ENCODE results near the gene ITPK1.

ITPK1 gene

GRCh38 chr14:92953526-92953925 lies 162.2 kb downstream of the ITPK1 start:
- Histone ChIP-seq H3K18ac (ENCODE audit: low read depth in 1 of 2, low read length in 2 of 2) (no peak overlapping the region), H3K36me3 (ENCODE audit: control insufficient read depth in 1 of 2, insufficient read depth in 2 of 2, low read depth in 1 of 2, low read length in 2 of 2) (peaks cover 23 to 52% of the 10 kb centered on the region in 2 experiments), H2AFZ (ENCODE audit: low read depth, low read length) (no peak overlapping the region), H3K4me1 (ENCODE audit: control insufficient read depth, insufficient read depth, low read depth, low read length) (peaks cover 3% of the 10 kb centered on the region), H3K23ac (ENCODE audit: low read length in 2 of 2) (no peak overlapping the region), H4K8ac (ENCODE audit: low read length) (no peak overlapping the region), H3K9me3 (ENCODE audit: control insufficient read depth, low read length) (no peaks in the 10 kb centered on the region), H4K91ac (ENCODE audit: low read length) (no peak overlapping the region), H3K27me3 (ENCODE audit: control insufficient read depth in 1 of 2, insufficient read depth in 1 of 2, low read length in 2 of 2) (no peaks in the 10 kb centered on the region), H3K27ac (ENCODE audit: low read length, poor library complexity, severe bottlenecking) (no peak overlapping the region), H3K79me1 (replicated peaks; ENCODE audit: low read length, poor library complexity, severe bottlenecking) (no peaks in the 10 kb centered on the region), H2BK12ac (ENCODE audit: low read length in 2 of 2) (no peak overlapping the region), H2BK5ac (ENCODE audit: low read depth, low read length, poor library complexity, severe bottlenecking) (no peak overlapping the region), H2AK5ac (ENCODE audit: low read length, severe bottlenecking) (no peak overlapping the region), H3K4ac (ENCODE audit: low read depth in 1 of 2, low read length in 2 of 2) (no peak overlapping the region), H2BK120ac (ENCODE audit: low read depth, low read length) (no peak overlapping the region), H3K14ac (ENCODE audit: low read length in 2 of 2) (no peak overlapping the region), H2BK15ac (ENCODE audit: low read depth, poor library complexity, severe bottlenecking) (no peak overlapping the region), H3K4me3 (ENCODE audit: insufficient read depth in 1 of 2, low read depth in 1 of 2, low read length in 2 of 2) (no peak overlapping the region), H3K4me2 (ENCODE audit: low read length, poor library complexity, severe bottlenecking) (no peak overlapping the region), H3K9ac (ENCODE audit: low read length) (no peak overlapping the region)
- 94% methylated on average over 6 of the region's 6 CpGs for WGBS
- no peak for DNase-seq

- no peaks in the 10 kb centered on the region for H3K27me3 ChIP-seq (ENCODE audit: control insufficient read depth in 1 of 2, insufficient read depth in 1 of 2, low read length in 2 of 2)
- H4K8ac ChIP-seq (ENCODE audit: low read length), result no peak overlapping the region
- DNase-seq, result no peak
- H3K14ac ChIP-seq (ENCODE audit: low read length in 2 of 2), result peak overlapping the region in 1 of 2 experiments; percentile 55
- H3K4ac ChIP-seq (ENCODE audit: low read depth in 1 of 2, low read length in 2 of 2), result no peak overlapping the region
- peaks cover 18 to 44% of the 10 kb centered on the region in 2 experiments for H3K36me3 ChIP-seq (ENCODE audit: control insufficient read depth in 1 of 2, insufficient read depth in 2 of 2, low read depth in 1 of 2, low read length in 2 of 2)
- no peak overlapping the region for H2BK12ac ChIP-seq (ENCODE audit: low read length in 2 of 2)
- no peak overlapping the region for H3K23ac ChIP-seq (ENCODE audit: low read length in 2 of 2)
- no peak overlapping the region for H3K4me2 ChIP-seq (ENCODE audit: low read length, poor library complexity, severe bottlenecking)
- H4K91ac ChIP-seq (ENCODE audit: low read length), result no peak overlapping the region
- H2BK15ac ChIP-seq (ENCODE audit: low read depth, poor library complexity, severe bottlenecking), result no peak overlapping the region
- H3K27ac ChIP-seq (ENCODE audit: low read length, poor library complexity, severe bottlenecking), result no peak overlapping the region
- H2BK120ac ChIP-seq (ENCODE audit: low read depth, low read length), result no peak overlapping the region
- no peaks in the 10 kb centered on the region for H3K79me1 ChIP-seq (replicated peaks; ENCODE audit: low read length, poor library complexity, severe bottlenecking)
- peaks cover 3% of the 10 kb centered on the region for H3K4me1 ChIP-seq (ENCODE audit: control insufficient read depth, insufficient read depth, low read depth, low read length)
- no peak overlapping the region for H2BK5ac ChIP-seq (ENCODE audit: low read depth, low read length, poor library complexity, severe bottlenecking)
- H3K4me3 ChIP-seq (ENCODE audit: insufficient read depth in 1 of 2, low read depth in 1 of 2, low read length in 2 of 2), result no peak overlapping the region
- 94% methylated on average over 31 of the region's 32 CpGs for WGBS
- no peak overlapping the region for H2AFZ ChIP-seq (ENCODE audit: low read depth, low read length)
- no peak overlapping the region for H3K9ac ChIP-seq (ENCODE audit: low read length)
- no peaks in the 10 kb centered on the region for H3K9me3 ChIP-seq (ENCODE audit: control insufficient read depth, low read length)
- no peak overlapping the region for H3K18ac ChIP-seq (ENCODE audit: low read depth in 1 of 2, low read length in 2 of 2)
- H2AK5ac ChIP-seq (ENCODE audit: low read length, severe bottlenecking), result no peak overlapping the region
Observed at GRCh38 chr14:92952481-92953298, 163.0 kb downstream of the ITPK1 start.

GRCh38 chr14:92951912-92952471 lies 163.7 kb downstream of the ITPK1 start:
- Histone ChIP-seq H2AFZ (ENCODE audit: low read depth, low read length) (no peak overlapping the region), H2AK5ac (ENCODE audit: low read length, severe bottlenecking) (no peak overlapping the region), H4K8ac (ENCODE audit: low read length) (no peak overlapping the region), H3K18ac (ENCODE audit: low read depth in 1 of 2, low read length in 2 of 2) (no peak overlapping the region), H3K4ac (ENCODE audit: low read depth in 1 of 2, low read length in 2 of 2) (no peak overlapping the region), H3K14ac (ENCODE audit: low read length in 2 of 2) (no peak overlapping the region), H3K79me1 (replicated peaks; ENCODE audit: low read length, poor library complexity, severe bottlenecking) (no peaks in the 10 kb centered on the region), H3K9ac (ENCODE audit: low read length) (no peak overlapping the region), H3K27ac (ENCODE audit: low read length, poor library complexity, severe bottlenecking) (no peak overlapping the region), H4K91ac (ENCODE audit: low read length) (no peak overlapping the region), H3K36me3 (ENCODE audit: control insufficient read depth in 1 of 2, insufficient read depth in 2 of 2, low read depth in 1 of 2, low read length in 2 of 2) (peaks cover 14 to 37% of the 10 kb centered on the region in 2 experiments), H3K27me3 (ENCODE audit: control insufficient read depth in 1 of 2, insufficient read depth in 1 of 2, low read length in 2 of 2) (no peaks in the 10 kb centered on the region), H3K23ac (ENCODE audit: low read length in 2 of 2) (no peak overlapping the region), H3K4me1 (ENCODE audit: control insufficient read depth, insufficient read depth, low read depth, low read length) (peaks cover 6% of the 10 kb centered on the region), H2BK15ac (ENCODE audit: low read depth, poor library complexity, severe bottlenecking) (no peak overlapping the region), H2BK5ac (ENCODE audit: low read depth, low read length, poor library complexity, severe bottlenecking) (no peak overlapping the region), H3K4me2 (ENCODE audit: low read length, poor library complexity, severe bottlenecking) (no peak overlapping the region), H2BK12ac (ENCODE audit: low read length in 2 of 2) (peak overlapping the region in 1 of 2 experiments; percentile 21), H2BK120ac (ENCODE audit: low read depth, low read length) (no peak overlapping the region), H3K9me3 (ENCODE audit: control insufficient read depth, low read length) (no peaks in the 10 kb centered on the region), H3K4me3 (ENCODE audit: insufficient read depth in 1 of 2, low read depth in 1 of 2, low read length in 2 of 2) (no peak overlapping the region)
- WGBS, result 28% methylated on average over 18 of the region's 18 CpGs
- peak; percentile 58 for DNase-seq

GRCh38 chr14:92951261-92951660 lies 164.5 kb downstream of the ITPK1 start:
- no peaks in the 10 kb centered on the region for H3K79me1 ChIP-seq (replicated peaks; ENCODE audit: low read length, poor library complexity, severe bottlenecking)

More at GRCh38 chr14:92951261-92951660, 164.5 kb downstream of the ITPK1 start:
- no peak overlapping the region for H2BK12ac ChIP-seq (ENCODE audit: low read length in 2 of 2)
- no peak overlapping the region for H2BK120ac ChIP-seq (ENCODE audit: low read depth, low read length)
- no peak overlapping the region for H3K9ac ChIP-seq (ENCODE audit: low read length)
- H3K18ac ChIP-seq (ENCODE audit: low read depth in 1 of 2, low read length in 2 of 2), result no peak overlapping the region
- H3K9me3 ChIP-seq (ENCODE audit: control insufficient read depth, low read length), result no peaks in the 10 kb centered on the region
- H3K4me1 ChIP-seq (ENCODE audit: control insufficient read depth, insufficient read depth, low read depth, low read length), result peaks cover 13% of the 10 kb centered on the region
- H3K27me3 ChIP-seq (ENCODE audit: control insufficient read depth in 1 of 2, insufficient read depth in 1 of 2, low read length in 2 of 2), result no peaks in the 10 kb centered on the region
- H3K4me3 ChIP-seq (ENCODE audit: insufficient read depth in 1 of 2, low read depth in 1 of 2, low read length in 2 of 2), result no peak overlapping the region
- H3K23ac ChIP-seq (ENCODE audit: low read length in 2 of 2), result no peak overlapping the region
- H2AK5ac ChIP-seq (ENCODE audit: low read length, severe bottlenecking), result no peak overlapping the region
- H4K91ac ChIP-seq (ENCODE audit: low read length), result no peak overlapping the region
- no peak overlapping the region for H3K27ac ChIP-seq (ENCODE audit: low read length, poor library complexity, severe bottlenecking)
- no peak overlapping the region for H3K14ac ChIP-seq (ENCODE audit: low read length in 2 of 2)
- H3K4me2 ChIP-seq (ENCODE audit: low read length, poor library complexity, severe bottlenecking), result no peak overlapping the region
- H4K8ac ChIP-seq (ENCODE audit: low read length), result no peak overlapping the region
- no peak overlapping the region for H2AFZ ChIP-seq (ENCODE audit: low read depth, low read length)
- WGBS, result 94% methylated on average over 7 of the region's 7 CpGs
- DNase-seq, result no peak
- H3K36me3 ChIP-seq (ENCODE audit: control insufficient read depth in 1 of 2, insufficient read depth in 2 of 2, low read depth in 1 of 2, low read length in 2 of 2), result peaks cover 11 to 34% of the 10 kb centered on the region in 2 experiments
- no peak overlapping the region for H2BK5ac ChIP-seq (ENCODE audit: low read depth, low read length, poor library complexity, severe bottlenecking)
- no peak overlapping the region for H3K4ac ChIP-seq (ENCODE audit: low read depth in 1 of 2, low read length in 2 of 2)
- no peak overlapping the region for H2BK15ac ChIP-seq (ENCODE audit: low read depth, poor library complexity, severe bottlenecking)

All from mesenchymal stem cell (in vitro differentiated cells and primary cell).